IPS-15b (cell line): Measurements from ENCODE around the gene RGL2.
"Not testable (repeated sequence)": the region's sequence is repeated elsewhere in the genome, so short reads cannot be mapped to it uniquely, and the experiment has no call there.

Experiments used
- H3K27me3 ChIP-seq: one replicate; pipeline ENCODE4 v1.6.1; 2013; ENCODE audit warnings: low read length; ENCODE audit not compliant: control insufficient read depth, insufficient read depth
- H3K36me3 ChIP-seq: one replicate; pipeline ENCODE4 v1.6.1; 2013; ENCODE audit warnings: low read length; ENCODE audit not compliant: control insufficient read depth, insufficient read depth
- H3K4me1 ChIP-seq: one replicate; pipeline ENCODE4 v1.6.1; 2013; ENCODE audit warnings: mild to moderate bottlenecking, low read length; ENCODE audit not compliant: control insufficient read depth, insufficient read depth
- H3K4me3 ChIP-seq: one replicate; pipeline ENCODE4 v1.5.1; 2013; ENCODE audit warnings: low read depth, low read length
- H3K9ac ChIP-seq: one replicate; pipeline ENCODE4 v1.6.1; 2013; ENCODE audit warnings: low read depth, mild to moderate bottlenecking, low read length
- H3K9me3 ChIP-seq: one replicate; pipeline ENCODE4 v1.6.1; 2013; ENCODE audit warnings: mild to moderate bottlenecking, low read length; ENCODE audit not compliant: control insufficient read depth, insufficient read depth

Gene RGL2

GRCh38 chr6:33288141-33288920 lies 10.4 kb downstream of the RGL2 start:
- no peaks in the 10 kb centered on the region for H3K9me3 ChIP-seq
- H3K36me3 ChIP-seq, result peaks cover 22% of the 10 kb centered on the region
- H3K4me3 ChIP-seq, result peak overlapping the region; percentile 95
- peaks cover 4% of the 10 kb centered on the region for H3K4me1 ChIP-seq
- H3K9ac ChIP-seq, result peak overlapping the region; percentile 50
- H3K27me3 ChIP-seq, result no peaks in the 10 kb centered on the region

- Histone ChIP-seq H3K36me3 (peaks cover 19% of the 10 kb centered on the region), H3K9ac (no peak overlapping the region), H3K9me3 (no peaks in the 10 kb centered on the region), H3K4me3 (no peak overlapping the region), H3K4me1 (peaks cover 4% of the 10 kb centered on the region), H3K27me3 (no peaks in the 10 kb centered on the region)
Observed at GRCh38 chr6:33286946-33287914, 11.5 kb downstream of the RGL2 start.

GRCh38 chr6:33285214-33285613 lies 13.5 kb downstream of the RGL2 start:
- H3K4me3 ChIP-seq, H3K4me1 ChIP-seq, H3K9ac ChIP-seq, H3K27me3 ChIP-seq, H3K9me3 ChIP-seq: not testable (repeated sequence)
- peaks cover 12% of the 10 kb centered on the region for H3K36me3 ChIP-seq

GRCh38 chr6:33280539-33280938 lies 18.2 kb downstream of the RGL2 start:
- Histone ChIP-seq H3K9me3 (no peaks in the 10 kb centered on the region), H3K36me3 (peaks cover 27% of the 10 kb centered on the region), H3K4me3 (no peak overlapping the region), H3K27me3 (no peaks in the 10 kb centered on the region), H3K4me1 (no peaks in the 10 kb centered on the region), H3K9ac (peak overlapping the region; percentile 24)

- no peaks in the 10 kb centered on the region for H3K27me3 ChIP-seq
- no peaks in the 10 kb centered on the region for H3K9me3 ChIP-seq
- H3K4me3 ChIP-seq, result no peak overlapping the region
- peak overlapping the region; percentile 24 for H3K9ac ChIP-seq
- peaks cover 32% of the 10 kb centered on the region for H3K36me3 ChIP-seq
- peaks cover 3% of the 10 kb centered on the region for H3K4me1 ChIP-seq
Observed at GRCh38 chr6:33279971-33280511, 18.7 kb downstream of the RGL2 start.

GRCh38 chr6:33279257-33279695 lies 19.5 kb downstream of the RGL2 start:
- Histone ChIP-seq H3K4me3 (no peak overlapping the region), H3K4me1 (peaks cover 8% of the 10 kb centered on the region), H3K36me3 (peaks cover 39% of the 10 kb centered on the region), H3K9me3 (no peaks in the 10 kb centered on the region), H3K27me3 (no peaks in the 10 kb centered on the region), H3K9ac (no peak overlapping the region)

- peaks cover 8% of the 10 kb centered on the region for H3K4me1 ChIP-seq
- H3K9ac ChIP-seq, result no peak overlapping the region
- H3K4me3 ChIP-seq, result no peak overlapping the region
- H3K9me3 ChIP-seq, result no peaks in the 10 kb centered on the region
- H3K27me3 ChIP-seq, result no peaks in the 10 kb centered on the region
- peaks cover 44% of the 10 kb centered on the region for H3K36me3 ChIP-seq
Observed at GRCh38 chr6:33278810-33279209, 19.9 kb downstream of the RGL2 start.

GRCh38 chr6:33278392-33278741 lies 20.4 kb downstream of the RGL2 start:
- peak overlapping the region; percentile 76 for H3K4me3 ChIP-seq
- peaks cover 47% of the 10 kb centered on the region for H3K36me3 ChIP-seq
- H3K9ac ChIP-seq, result no peak overlapping the region
- no peaks in the 10 kb centered on the region for H3K9me3 ChIP-seq
- no peaks in the 10 kb centered on the region for H3K27me3 ChIP-seq
- peaks cover 9% of the 10 kb centered on the region for H3K4me1 ChIP-seq

- Histone ChIP-seq H3K4me1 (peaks cover 12% of the 10 kb centered on the region), H3K9ac (peak overlapping the region; percentile 88), H3K27me3 (no peaks in the 10 kb centered on the region), H3K4me3 (peak overlapping the region; percentile 76), H3K9me3 (no peaks in the 10 kb centered on the region), H3K36me3 (peaks cover 52% of the 10 kb centered on the region)
Observed at GRCh38 chr6:33277663-33278391, 20.9 kb downstream of the RGL2 start.

GRCh38 chr6:33276864-33277662 lies 21.7 kb downstream of the RGL2 start, which contains the start of gene B3GALT4:
TSS of gene B3GALT4 (plus strand) at chr6:33277123. CDS start at chr6:33277420, 297 bp downstream.
- Histone ChIP-seq H3K9me3 (no peaks in the 10 kb centered on the region), H3K27me3 (no peaks in the 10 kb centered on the region), H3K9ac (peak within 1 kb of the TSS; percentile 88), H3K4me1 (peaks cover 12% of the 10 kb centered on the region), H3K36me3 (peaks cover 56% of the 10 kb centered on the region), H3K4me3 (peak within 1 kb of the TSS; percentile 93)

- Histone ChIP-seq H3K36me3 (peaks cover 56% of the 10 kb centered on the region), H3K4me1 (peaks cover 12% of the 10 kb centered on the region), H3K4me3 (peak overlapping the region; percentile 76), H3K9me3 (no peaks in the 10 kb centered on the region), H3K9ac (no peak overlapping the region), H3K27me3 (no peaks in the 10 kb centered on the region)
Observed at GRCh38 chr6:33276581-33276863, 22.2 kb downstream of the RGL2 start.
